ENCODE measurements around the gene ARID3A. TPM values are rescaled to one million over a fixed set of nuclear protein-coding genes. Genes with fewer than 3 reads are reported as not detected.

Gene ARID3A
- total RNA-seq, 3 donors from 2014 or later (not counting 1 experiment from before 2014, with no cell fraction given) = 15.9 to 24.6 (median 24.2) TPM

DNA sequence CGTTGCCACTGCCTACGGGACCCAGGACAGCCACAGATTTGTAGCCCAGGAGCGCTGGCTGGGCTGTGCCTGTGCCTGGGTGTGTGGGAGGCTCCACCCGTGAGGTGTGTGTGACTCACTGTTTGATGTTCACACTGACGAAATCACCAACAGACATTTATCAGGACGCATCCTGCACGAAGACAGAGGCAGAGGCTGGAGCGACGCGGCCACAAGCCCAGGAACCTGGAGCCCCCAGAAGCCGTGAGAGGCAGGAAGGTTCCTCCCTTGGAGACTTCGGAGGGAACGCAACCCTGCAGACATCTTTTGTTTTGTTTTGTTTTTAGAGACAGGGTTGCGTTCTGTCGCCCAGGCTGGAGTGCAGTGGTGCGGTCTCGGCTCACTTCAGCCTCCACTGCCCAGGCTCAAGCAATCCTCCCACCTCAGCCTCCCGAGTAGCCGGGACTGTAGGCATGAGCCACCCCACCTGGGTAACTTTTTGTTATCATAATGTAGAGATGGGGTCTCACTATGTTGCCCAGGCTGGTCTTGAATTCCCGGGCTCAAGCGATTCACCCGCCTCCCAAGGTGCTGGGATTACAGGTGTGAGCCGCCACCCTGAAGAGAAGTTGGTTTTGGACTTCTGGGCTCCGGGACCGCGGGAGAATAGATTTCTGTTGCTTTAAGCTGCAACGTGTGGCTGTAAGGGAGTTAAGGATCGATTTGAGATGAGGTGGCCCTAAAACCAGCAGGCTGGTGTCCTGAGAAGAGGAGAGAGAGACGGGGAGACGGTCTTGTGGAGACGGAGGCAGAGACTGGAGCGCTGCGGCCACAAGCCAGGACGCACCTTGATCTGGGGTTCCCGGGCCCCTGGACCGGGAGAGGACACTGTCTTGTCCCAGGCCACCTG is 33.4 kb downstream of the ARID3A start:
- Mint-ChIP-seq H3K9me3 (no peaks in the 10 kb centered on the region), H3K4me3 (no peak overlapping the region), H3K27me3 (ENCODE audit: low read depth in 2 of 2) (no peaks in the 10 kb centered on the region), H3K36me3 (no peaks in the 10 kb centered on the region), H3K27ac (no peak overlapping the region), H3K4me1 (no peaks in the 10 kb centered on the region)
- Histone ChIP-seq H3K9me3 (ENCODE audit: control insufficient read depth, insufficient read depth, low read length) (no peaks in the 10 kb centered on the region), H3K27me3 (ENCODE audit: control insufficient read depth, insufficient read depth, low read length) (no peaks in the 10 kb centered on the region), H3K36me3 (ENCODE audit: control insufficient read depth, insufficient read depth, low read length) (peaks cover 2% of the 10 kb centered on the region), H3K27ac (ENCODE audit: low read length) (no peak overlapping the region), H3K4me1 (ENCODE audit: control insufficient read depth, insufficient read depth, low read length) (no peaks in the 10 kb centered on the region), H3K4me3 (ENCODE audit: low read length) (no peak overlapping the region)
- intact Hi-C loops (cut with micrococcal nuclease) = no loop called here
- DNase-seq = no peak
- no peak for ATAC-seq
- TF ChIP-seq, protein P1, sequence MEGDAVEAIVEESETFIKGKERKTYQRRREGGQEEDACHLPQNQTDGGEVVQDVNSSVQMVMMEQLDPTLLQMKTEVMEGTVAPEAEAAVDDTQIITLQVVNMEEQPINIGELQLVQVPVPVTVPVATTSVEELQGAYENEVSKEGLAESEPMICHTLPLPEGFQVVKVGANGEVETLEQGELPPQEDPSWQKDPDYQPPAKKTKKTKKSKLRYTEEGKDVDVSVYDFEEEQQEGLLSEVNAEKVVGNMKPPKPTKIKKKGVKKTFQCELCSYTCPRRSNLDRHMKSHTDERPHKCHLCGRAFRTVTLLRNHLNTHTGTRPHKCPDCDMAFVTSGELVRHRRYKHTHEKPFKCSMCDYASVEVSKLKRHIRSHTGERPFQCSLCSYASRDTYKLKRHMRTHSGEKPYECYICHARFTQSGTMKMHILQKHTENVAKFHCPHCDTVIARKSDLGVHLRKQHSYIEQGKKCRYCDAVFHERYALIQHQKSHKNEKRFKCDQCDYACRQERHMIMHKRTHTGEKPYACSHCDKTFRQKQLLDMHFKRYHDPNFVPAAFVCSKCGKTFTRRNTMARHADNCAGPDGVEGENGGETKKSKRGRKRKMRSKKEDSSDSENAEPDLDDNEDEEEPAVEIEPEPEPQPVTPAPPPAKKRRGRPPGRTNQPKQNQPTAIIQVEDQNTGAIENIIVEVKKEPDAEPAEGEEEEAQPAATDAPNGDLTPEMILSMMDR (IDR thresholded peaks at IDR 0.05) = no peak
- 90% methylated on average over 32 of the region's 36 CpGs for WGBS (ENCODE audit: insufficient coverage)

DNA sequence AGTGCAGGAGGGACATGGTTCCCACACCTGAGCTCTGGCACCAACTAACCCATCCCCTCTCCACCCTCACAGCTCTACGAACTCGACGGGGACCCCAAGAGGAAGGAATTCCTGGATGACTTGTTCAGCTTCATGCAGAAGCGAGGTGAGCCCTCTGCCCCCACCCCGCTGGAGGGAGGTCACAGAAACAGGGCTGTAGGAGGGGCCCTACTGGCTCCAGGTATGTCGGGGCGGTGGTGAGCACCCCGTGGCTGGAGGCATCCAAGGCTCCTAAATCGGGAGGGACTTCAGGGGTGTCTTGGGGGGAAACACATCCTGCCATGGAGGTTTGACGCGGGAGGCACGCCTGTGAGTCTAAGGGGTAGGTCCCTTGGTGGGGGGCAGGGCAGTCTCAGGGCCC is 34.2 kb downstream of the ARID3A start:
- Mint-ChIP-seq H3K36me3 (no peaks in the 10 kb centered on the region), H3K27ac (no peak overlapping the region), H3K27me3 (ENCODE audit: low read depth in 2 of 2) (no peaks in the 10 kb centered on the region), H3K4me3 (no peak overlapping the region), H3K4me1 (no peaks in the 10 kb centered on the region), H3K9me3 (no peaks in the 10 kb centered on the region)
- Histone ChIP-seq H3K9me3 (ENCODE audit: control insufficient read depth, insufficient read depth, low read length) (no peaks in the 10 kb centered on the region), H3K4me1 (ENCODE audit: control insufficient read depth, insufficient read depth, low read length) (no peaks in the 10 kb centered on the region), H3K27me3 (ENCODE audit: control insufficient read depth, insufficient read depth, low read length) (no peaks in the 10 kb centered on the region), H3K4me3 (ENCODE audit: low read length) (no peak overlapping the region), H3K27ac (ENCODE audit: low read length) (no peak overlapping the region), H3K36me3 (ENCODE audit: control insufficient read depth, insufficient read depth, low read length) (peaks cover 4% of the 10 kb centered on the region)
- WGBS (ENCODE audit: insufficient coverage) = 70% methylated on average over 10 of the region's 12 CpGs
- intact Hi-C loops (cut with micrococcal nuclease) = no loop called here
- TF ChIP-seq, protein P1 (IDR thresholded peaks at IDR 0.05) = no peak
- DNase-seq = no peak
- no peak for ATAC-seq

GRCh38 chr19:960601-960938 is 34.7 kb downstream of the ARID3A start:
- intact Hi-C loops (cut with micrococcal nuclease) = no loop called here
- TF ChIP-seq, protein P1 (IDR thresholded peaks at IDR 0.05) = no peak
- no peak overlapping the region for H3K4me3 Mint-ChIP-seq
- H3K4me3 ChIP-seq (ENCODE audit: low read length) = no peak overlapping the region
- no peaks in the 10 kb centered on the region for H3K36me3 Mint-ChIP-seq
- WGBS (ENCODE audit: insufficient coverage) = 86% methylated on average over 8 of the region's 8 CpGs
- no peaks in the 10 kb centered on the region for H3K27me3 Mint-ChIP-seq (ENCODE audit: low read depth in 2 of 2)
- DNase-seq = no peak
- H3K9me3 Mint-ChIP-seq = no peaks in the 10 kb centered on the region
- H3K27ac ChIP-seq (ENCODE audit: low read length) = no peak overlapping the region
- H3K36me3 ChIP-seq (ENCODE audit: control insufficient read depth, insufficient read depth, low read length) = peaks cover 7% of the 10 kb centered on the region
- no peaks in the 10 kb centered on the region for H3K4me1 ChIP-seq (ENCODE audit: control insufficient read depth, insufficient read depth, low read length)
- H3K27me3 ChIP-seq (ENCODE audit: control insufficient read depth, insufficient read depth, low read length) = no peaks in the 10 kb centered on the region
- no peak for ATAC-seq
- H3K4me1 Mint-ChIP-seq = no peaks in the 10 kb centered on the region
- H3K9me3 ChIP-seq (ENCODE audit: control insufficient read depth, insufficient read depth, low read length) = no peaks in the 10 kb centered on the region
- H3K27ac Mint-ChIP-seq = no peak overlapping the region
